ENCODE data around the gene RNPS1.

GRCh38 chr16:2205104-2205966 is 62.6 kb downstream of the RNPS1 start, which contains the start of gene MLST8:
- TF ChIP-seq CTCF (IDR thresholded peaks at IDR 0.05) = peak in 3 of 6 experiments; percentile 4 to 13 (median 13)
- TF ChIP-seq POLR2A (IDR thresholded peaks at IDR 0.05) = peak; percentile 83 to 89

Data from adrenal gland (tissue), 5 donors.